LoVo (cell line): ENCODE data around the gene SYCP2L.

ENCODE experiments used
- DNase-seq: peaks from one replicate; pipeline ENCODE4 v3.0.0-alpha.2; 2016; ENCODE audit warnings: low spot score

SYCP2L gene

GRCh38 chr6:11008821-11009220 lies 122.0 kb downstream of the SYCP2L start:
- no peak for DNase-seq

- DNase-seq = peak; percentile 45
These were observed 122.5 kb downstream of the SYCP2L start for GRCh38 chr6:11009353-11009752.

- DNase-seq = no peak
These were observed 125.0 kb downstream of the SYCP2L start for GRCh38 chr6:11011787-11012234.

GRCh38 chr6:11012295-11012754 lies 125.5 kb downstream of the SYCP2L start:
- no peak for DNase-seq

- DNase-seq = no peak
These were observed 126.3 kb downstream of the SYCP2L start for GRCh38 chr6:11012976-11013720.

- DNase-seq = no peak
These were observed 126.8 kb downstream of the SYCP2L start for GRCh38 chr6:11013721-11014070.

- no peak for DNase-seq
These were observed 128.2 kb downstream of the SYCP2L start for GRCh38 chr6:11015102-11015501.

- no peak for DNase-seq
These were observed 129.6 kb downstream of the SYCP2L start for GRCh38 chr6:11016452-11016851.

GRCh38 chr6:11017090-11017489 lies 130.2 kb downstream of the SYCP2L start:
- DNase-seq = no peak

- no peak for DNase-seq
These were observed 131.4 kb downstream of the SYCP2L start for GRCh38 chr6:11018225-11018624.

GRCh38 chr6:11021003-11021402 lies 134.2 kb downstream of the SYCP2L start:
- no peak for DNase-seq

- no peak for DNase-seq
These were observed 134.9 kb downstream of the SYCP2L start for GRCh38 chr6:11021714-11022113.

GRCh38 chr6:11023032-11023431 lies 136.2 kb downstream of the SYCP2L start:
- DNase-seq = no peak
